ENCODE measurements around the gene EDIL3.
"Not testable (repeated sequence)": the region's sequence is repeated elsewhere in the genome, so short reads cannot be mapped to it uniquely, and the experiment has no call there.

EDIL3 gene

DNA sequence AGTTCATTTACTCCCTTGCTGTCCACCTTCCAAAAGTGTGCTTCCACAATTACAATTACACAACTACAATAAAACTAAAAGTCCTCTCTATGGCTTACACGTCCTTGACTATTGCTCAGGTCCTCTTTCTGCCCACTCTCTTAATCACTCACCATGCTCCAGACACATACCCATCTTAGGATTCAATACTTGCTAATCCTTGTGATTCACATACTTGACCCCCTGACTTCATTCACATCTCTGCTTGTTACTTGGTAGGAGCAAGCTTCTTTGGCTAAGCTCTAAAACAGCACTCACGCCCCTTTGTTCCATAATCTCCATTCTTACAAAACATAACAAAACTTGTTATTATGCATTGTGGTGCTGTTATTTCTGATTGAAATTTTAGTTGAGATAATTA lies 215.8 kb downstream of the EDIL3 start:
- no peak for DNase-seq (ENCODE audit: low spot score)

DNA sequence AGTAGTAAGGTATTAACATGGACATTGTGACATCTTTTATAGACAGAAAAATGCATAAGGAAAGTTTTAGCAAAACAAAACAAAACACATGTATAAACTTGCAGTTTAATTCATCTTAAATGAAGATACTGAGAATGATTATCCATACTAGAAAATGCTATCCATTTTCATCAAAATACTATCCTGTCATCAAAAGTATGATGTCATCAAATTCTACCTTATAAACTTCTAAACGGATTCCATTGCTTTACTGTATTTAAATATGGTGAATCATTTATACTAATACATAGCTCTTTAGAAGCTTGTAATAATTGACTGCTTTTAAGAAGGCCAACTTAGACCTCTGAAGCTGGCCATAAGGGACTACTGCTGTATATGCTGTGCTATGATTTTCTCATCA lies 221.0 kb downstream of the EDIL3 start:
- DNase-seq (ENCODE audit: low spot score), result no peak

DNA sequence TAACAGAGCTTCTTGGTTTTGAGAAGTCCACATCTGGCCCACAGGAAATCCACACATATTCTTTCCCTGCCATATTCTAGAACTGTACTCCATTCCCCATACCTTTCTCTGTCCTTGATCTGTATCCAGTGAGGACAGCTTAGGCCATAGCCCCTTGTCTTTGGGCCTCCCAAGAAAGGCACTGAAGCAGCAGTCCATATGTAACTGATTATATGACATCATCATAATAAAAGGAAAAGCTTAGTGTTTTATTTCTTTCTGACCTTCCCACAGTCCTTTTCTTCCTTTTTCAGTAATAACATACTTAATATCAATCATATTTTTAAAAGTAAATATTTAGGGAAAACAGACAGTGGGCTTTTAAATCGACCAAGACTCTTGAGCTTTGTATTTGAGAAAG lies 222.0 kb downstream of the EDIL3 start:
- no peak for DNase-seq (ENCODE audit: low spot score)

DNA sequence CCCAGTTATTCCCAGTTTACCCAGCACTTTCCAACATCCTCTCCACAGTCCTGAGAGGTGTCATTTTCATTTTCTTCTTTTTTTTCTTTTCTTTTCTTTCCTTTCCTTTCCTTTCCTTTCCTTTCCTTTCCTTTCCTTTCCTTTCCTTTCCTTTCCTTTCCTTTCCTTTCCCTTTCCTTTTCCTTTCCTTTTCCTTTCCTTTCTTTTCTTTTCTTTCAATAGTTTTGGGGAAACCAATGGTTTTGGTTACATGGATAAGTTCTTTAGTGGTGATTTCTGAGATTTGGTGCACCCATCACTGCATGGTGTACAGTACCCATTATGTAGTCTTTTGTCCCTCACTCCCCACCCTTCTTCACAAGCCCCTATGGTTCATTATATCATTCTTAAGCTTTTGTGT lies 224.0 kb downstream of the EDIL3 start:
- DNase-seq (ENCODE audit: low spot score), result not testable (repeated sequence)

DNA sequence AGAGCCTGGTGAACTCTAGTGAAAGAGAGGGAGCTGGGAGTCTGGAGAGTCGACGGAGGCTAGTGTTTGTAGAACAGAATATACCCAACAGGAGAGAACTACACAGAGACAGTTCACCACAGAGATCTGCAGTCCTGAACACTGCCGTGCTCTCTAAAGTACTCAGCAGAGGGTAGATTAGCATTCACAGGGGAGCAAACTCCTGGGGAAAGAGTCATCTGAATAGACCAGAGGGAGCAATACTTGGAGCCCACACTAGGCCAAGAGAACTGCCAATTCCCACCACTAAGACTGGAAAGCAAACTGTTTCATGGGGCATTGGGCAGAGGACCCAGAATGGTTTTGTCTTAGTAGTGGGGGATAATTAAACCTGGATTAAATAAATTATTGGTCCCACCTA lies 235.6 kb downstream of the EDIL3 start:
- DNase-seq (ENCODE audit: low spot score), result no peak

DNA sequence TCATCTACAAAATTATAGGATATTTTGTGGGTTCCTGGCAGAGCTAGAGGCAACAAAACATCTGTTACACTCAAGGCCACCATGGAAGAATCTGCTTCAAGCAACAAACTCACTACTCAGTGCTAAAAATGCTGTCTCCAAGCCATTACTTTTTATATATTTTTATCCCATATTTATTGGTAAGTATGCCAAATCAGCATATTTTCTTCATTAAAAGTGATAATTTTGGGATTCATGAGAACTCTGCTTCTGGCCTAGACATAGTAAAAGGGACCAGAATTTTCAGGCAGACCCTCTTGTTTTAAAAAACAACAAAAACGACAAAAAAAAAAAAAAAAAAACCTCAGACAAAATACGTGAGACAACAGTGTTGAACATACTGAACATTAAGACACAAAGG lies 236.0 kb downstream of the EDIL3 start:
- DNase-seq (ENCODE audit: low spot score), result no peak

DNA sequence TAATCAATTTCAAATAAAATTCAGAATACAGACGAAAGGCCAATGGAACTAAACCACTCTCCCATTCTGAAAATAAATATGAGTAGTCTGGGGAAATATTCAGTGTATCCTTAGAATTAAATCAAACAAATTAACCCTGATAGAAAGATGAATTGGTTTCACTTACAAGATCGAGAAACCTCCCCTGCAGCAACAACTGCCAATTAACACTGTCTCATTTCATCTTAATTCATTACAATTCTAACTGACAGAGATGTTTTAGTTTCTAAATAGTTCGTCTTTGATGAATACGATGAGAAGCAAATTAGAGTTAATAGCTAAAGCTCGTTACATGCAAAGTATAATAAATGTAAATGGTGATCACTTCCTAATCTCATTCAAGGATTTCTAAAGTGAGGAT lies 247.1 kb downstream of the EDIL3 start:
- no peak for DNase-seq (ENCODE audit: low spot score)

DNA sequence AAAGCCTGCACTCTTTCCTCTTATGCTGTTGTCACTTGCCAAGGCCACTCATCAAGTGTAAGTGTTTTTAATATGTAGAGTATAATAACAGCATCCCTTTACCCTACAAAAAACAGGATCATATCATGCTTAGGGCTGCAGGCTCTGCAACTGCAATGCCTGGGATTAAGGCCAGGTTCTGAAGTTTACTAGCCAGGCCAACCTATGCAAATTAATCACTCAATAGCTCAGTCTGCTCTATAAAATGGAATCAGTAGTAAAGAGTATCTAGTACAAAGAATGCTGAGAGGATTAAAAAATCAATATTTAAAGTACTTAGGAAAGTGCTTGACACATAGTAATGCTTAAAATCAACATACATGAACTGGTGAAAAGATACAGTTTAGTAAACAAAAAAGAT lies 253.3 kb downstream of the EDIL3 start:
- DNase-seq (ENCODE audit: low spot score), result no peak

DNA sequence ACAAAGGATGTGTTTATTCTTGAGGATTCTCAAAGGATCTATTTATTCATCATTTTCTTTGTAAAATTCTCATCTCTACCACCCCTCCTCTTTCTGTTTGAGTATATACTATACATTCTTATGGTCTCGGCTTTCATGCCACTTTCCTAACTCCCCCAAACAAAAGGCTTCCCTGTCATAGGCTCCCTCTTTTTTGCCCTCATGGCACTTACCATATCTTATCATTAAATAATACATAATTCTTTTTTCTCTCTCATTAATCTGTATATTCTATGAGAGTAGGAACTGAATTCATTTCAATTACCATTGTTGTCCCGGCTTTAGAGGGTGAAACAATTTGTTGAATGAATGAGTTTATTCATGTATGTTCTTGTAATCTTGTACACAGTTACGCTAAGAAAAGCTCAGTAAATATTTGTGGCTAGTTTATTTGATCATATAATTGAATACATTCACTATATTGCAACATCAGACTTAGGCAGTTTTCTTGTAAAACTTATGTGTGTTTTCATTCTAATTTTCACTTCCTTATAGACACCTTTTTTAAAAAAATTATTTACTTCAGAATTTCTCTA lies 254.6 kb downstream of the EDIL3 start:
- no peak for DNase-seq (ENCODE audit: low spot score)

DNA sequence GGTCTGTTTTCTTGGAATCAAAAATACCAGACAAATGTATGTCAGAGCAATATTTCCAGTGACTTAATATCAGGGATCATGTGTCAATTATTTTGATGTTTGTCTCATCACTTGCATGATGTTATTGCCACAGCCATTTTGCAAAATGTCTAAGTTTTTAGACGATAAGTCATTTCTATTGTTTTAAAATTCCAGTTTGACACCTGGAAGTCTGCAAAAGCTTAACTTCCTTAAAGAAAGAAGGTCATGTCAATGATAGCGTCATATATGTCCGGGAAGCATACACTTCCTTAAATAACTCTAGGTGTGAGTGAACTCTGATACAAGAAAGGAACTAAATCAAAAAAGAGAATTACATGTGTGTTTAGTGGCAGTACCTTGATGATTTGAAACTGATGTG lies 259.5 kb downstream of the EDIL3 start:
- DNase-seq (ENCODE audit: low spot score), result no peak

DNA sequence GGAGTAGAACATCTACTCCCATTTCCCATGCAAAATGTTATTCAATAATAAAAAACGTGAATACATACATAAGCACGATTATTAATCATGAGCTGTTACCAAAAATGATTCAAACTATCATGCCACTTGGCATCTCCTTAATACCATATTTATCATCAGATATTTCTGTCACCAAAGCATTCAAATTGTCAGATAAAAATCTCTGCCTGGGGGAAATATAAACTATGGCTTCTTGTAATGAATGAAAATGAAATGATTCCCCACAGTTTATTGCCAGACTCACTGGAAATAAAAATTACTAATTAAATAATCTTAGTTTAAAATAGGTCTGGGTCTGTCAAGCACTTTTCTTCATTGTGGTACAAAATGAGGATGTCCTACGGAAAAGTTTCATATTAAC lies 265.4 kb downstream of the EDIL3 start:
- DNase-seq (ENCODE audit: low spot score), result no peak

DNA sequence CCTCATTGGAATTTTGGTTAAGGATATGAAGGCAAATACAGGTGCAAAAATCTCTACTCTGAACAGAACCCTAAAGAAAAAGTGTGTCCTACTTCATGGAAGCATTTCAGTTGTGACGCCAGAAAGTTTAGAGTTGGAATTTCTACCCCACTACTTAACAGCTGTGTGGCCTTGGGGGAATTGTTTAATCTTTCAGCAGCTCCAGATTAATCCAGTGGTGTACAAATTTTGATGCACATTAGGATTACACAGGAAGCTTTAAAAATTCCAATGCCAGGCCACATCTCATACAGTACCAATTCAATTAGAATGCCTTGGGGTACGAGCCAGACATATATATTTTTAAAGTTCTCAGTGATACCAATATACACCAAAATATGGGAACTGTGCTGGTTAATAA lies 266.1 kb downstream of the EDIL3 start:
- no peak for DNase-seq (ENCODE audit: low spot score)

DNA sequence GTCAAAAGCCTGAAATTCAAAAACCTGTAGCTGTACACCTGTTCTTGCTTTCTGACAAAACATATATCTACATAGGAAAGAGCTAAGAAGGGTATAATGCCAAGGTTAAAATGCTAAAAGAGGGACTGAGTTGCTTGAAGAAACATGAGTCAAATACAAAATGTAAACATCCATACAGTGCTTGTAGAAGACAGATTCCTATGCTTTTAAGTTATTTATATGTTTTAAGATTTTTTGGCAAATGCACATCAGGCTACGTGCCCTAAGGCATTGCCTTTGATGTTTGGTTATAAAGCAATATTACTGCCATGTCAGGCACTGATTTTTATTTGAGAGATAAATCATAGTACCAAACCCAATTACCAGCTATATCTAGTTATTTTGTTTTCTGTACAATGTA lies 269.0 kb downstream of the EDIL3 start:
- no peak for DNase-seq (ENCODE audit: low spot score)

DNA sequence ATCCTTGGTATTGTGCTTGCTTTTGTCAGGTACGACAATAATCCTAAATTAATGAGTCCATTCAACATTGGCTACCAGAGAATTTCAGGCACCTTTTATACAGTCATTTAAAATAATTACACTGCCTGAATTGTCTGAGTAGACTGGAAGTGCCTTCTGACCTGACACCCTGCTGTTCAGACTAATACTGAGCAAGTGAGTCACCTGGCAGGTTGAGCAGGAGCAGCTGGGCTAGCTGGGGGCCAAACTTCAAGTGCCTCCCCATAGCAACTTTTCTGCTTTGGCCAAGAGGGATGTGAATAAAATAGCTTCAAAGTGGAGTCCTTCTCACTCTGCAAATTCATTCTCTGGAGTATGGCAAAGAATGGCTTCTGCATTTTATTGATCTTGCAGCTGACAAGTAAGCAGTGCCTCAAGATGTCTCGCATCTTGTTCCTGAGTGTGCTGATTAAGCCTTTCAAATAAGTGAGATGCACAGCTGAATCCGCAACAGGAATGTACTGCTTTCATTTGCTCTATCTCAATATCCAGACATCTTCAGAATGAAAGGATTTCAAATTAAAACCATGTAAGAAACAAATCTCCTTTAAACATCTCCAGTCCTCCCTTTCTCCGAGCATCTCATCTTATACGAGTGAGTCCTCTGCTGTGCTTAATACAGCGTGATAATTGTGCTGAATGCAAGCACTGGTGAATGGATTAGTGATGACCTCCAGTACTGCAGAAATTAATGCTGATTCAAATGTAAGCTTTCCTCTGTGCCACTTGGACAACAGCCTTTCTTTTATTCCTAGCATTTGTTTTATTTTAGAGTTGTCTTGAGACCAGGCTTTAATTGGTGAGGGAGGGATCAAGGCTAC lies 271.2 kb downstream of the EDIL3 start:
- DNase-seq (ENCODE audit: low spot score), result no peak

DNA sequence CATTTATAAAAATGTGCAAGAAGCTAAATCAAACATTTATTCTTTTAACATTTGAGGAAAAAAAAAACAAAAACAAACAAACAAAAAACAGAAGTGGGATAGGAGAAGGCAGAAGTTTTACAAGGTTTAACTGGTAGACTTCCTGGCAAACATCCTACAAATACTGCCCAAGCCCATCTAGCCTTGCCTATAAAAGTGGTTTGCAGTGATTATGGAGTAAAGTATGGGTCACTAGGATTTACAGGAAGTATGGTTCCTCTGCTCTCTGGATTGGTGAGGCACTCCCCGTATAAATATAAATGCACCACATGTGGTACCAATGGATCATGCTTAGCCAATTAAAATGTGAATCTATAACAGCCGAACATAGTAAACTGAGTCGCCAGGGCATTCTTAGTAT lies 291.9 kb downstream of the EDIL3 start:
- no peak for DNase-seq (ENCODE audit: low spot score)

DNA sequence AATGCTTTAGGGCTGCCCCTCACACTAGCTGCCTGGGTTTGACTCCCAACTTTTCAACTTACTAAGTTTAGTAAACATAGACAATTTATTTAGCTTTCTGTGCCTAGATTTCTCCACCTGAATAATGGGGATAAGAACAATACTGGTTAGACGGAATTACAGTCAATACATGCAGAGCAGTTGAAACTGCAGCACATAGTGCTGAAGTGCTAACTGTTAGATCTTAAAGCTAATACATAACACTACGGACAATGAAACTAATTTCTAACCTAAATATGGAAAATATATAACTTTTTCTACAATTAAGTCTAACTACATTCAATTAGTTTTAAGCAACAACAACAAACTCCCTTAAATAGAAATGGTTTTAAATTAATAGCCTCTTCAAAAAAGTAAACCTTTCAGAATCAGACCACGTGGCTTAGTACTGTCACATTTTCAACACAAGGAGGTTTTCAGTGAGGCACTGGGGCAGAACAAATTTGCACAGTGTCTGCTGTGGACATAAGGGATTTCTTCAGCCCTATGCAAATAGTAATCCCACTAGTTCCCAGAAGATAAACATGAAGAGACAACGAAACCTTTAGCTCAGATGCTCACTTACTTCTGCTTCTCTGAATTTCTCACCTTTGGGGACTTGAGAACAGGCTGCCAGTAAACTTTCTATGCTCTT lies 293.4 kb downstream of the EDIL3 start:
- no peak for DNase-seq (ENCODE audit: low spot score)

DNA sequence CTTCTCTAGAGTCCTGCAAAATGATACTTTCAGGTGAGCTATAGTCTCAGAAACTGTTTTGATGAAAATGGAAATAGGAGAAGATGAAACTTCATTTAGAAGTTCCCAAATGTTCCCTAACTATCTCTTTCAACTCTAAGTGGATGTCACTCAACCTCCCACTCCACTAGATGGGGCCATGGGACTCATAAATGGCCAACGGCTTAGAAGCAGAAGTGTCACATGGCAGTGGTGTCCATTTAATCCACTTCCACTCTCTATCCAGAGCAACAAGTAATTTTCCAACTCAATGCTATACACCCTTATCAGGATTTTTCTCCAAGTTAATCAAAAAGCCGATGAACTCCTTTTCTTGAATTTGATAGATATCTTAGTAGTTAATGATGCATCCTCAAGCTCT lies 295.7 kb downstream of the EDIL3 start:
- no peak for DNase-seq (ENCODE audit: low spot score)

DNA sequence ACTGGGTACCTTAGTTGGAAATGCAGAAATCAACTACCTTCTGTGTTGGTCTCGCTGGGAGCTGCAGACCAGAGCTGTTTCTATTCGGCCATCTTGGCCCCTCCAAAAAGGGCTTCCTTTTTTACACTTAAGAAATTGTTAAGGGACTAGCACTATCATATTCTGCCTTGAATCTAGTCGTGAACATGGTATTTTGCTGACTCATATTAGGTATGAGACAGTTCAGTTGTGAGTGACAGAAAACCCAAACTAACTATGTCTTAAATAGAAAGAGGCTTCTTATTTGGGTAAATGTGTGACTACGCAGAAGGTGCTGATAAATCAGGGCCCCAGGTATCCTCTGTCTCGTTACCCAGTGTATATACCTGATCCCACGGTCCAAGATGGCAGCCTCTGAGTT lies 298.2 kb downstream of the EDIL3 start:
- no peak for DNase-seq (ENCODE audit: low spot score)

DNA sequence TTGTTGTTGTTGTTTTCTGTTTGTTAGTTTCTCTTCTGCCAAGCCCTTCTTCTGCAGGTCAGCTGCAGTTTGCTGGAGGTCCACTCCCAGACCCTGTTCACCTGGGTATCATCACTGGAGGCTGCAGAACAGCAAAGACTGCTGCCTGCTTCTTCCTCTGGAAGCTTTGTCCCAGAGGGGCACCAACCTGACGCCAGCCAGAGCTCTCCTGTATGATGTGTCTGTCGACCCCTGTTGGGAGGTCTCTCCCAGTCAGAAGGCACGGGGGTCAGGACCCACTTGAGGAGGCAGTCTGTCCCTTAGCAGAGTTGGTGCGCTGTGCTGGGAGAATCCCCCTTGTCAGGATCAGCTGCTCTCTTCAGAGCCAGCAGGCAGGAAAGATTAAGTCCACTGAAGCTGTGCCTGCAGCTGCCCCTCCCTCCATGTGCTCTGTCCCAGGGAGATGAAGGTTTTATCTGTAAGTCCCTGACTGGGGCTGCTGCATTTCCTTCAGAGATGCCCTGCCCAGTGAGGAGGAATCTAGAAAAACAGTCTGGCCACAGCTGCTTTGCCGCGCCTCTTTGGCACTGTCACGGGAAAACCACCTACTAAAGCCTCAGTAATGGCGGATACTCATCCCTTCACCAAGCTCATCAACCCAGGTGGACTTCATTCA lies 299.2 kb downstream of the EDIL3 start:
- no peak for DNase-seq (ENCODE audit: low spot score)

DNA sequence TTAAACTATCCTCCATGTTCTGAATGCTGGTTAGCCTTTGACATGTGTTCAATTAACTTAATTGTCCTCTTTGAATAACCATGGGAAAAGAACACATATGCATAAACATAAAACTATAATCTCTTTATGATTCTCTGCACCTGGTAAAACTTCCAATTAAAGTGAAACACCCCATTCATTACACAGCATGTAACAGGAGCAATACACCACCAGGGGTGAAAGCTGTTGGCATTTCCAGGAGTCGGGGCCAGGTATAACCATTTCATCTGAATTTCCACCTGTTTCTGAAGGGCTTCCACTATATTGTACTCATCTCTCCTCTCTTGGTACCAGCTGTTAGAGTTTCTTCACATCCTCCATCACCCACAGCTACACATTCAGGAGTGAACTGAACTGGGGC lies 303.8 kb downstream of the EDIL3 start:
- no peak for DNase-seq (ENCODE audit: low spot score)

DNA sequence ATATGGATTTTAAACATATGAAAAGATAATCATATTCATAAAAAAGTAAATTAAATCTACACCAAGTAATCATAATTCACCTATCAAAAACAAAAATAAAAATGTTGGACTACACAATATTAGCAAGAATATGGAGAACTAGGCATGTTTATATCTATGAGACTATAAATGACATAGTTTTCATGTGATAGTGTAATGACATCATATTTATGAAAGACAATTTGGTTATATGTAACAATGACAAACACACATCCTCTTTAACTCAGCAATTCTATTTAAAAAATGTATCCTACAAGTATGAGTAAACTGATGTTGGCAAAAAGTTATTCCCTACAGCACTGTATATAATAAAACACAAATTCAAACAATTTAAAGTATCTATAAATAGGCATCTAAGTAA lies 312.3 kb downstream of the EDIL3 start:
- DNase-seq (ENCODE audit: low spot score), result no peak

DNA sequence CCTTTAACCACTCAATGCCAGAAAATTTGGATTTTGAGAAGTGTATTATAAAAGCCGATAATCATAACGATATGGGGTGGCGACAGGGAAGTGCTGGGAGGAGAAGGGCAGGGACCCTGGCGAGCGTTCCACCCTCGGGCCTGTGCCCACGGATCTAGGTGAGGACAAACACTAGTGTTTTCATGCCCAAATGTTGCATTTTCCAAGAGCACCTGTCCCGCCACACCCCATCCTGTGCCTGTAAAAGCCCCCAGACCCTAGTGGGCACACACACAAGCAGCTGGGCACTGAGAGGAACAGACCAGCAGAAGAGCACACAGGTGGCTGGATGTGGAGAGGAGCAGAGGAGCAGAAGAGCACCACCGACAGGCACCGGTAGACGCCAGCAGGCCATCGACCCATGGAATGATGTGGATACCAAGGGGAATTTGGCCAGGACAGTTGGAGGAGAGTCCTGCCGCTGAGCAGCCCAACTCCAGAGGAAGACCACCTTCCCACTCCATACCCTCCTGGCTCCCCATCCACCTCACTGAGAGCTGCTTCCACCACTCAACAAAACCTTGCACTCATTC lies 315.0 kb downstream of the EDIL3 start:
- no peak for DNase-seq (ENCODE audit: low spot score)

DNA sequence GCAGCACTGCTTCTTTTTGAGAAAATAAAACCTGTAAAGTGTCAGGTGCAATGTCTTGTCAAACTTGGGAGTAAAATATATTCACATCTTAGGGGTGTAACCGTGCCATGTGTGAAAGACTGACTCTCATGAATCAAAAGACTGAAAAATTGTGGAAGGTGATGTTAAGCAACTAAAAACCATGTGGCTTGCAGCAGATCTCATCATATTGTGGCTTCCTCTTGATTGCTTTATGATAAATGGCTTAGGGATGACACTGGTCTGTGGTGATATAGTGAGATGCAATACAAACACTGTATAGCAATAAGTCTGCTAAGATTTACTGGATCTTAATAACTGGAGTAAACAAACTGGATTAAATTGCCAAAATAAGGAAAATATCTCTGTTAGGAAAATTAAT lies 321.6 kb downstream of the EDIL3 start:
- DNase-seq (ENCODE audit: low spot score), result no peak

All from CD4-positive, alpha-beta T cell treated with Interleukin-6 at 100 ng/mL for 8 hours (primary cell).